HG03439 (cell line): ENCODE measurements around the gene SPP2.

ENCODE experiments used
- ATAC-seq: cut with Tn5 transposase; IDR thresholded peaks from one replicate; pipeline ENCODE4 v1.9.1; 2021; ENCODE audit warnings: mild to moderate bottlenecking, moderate library complexity; ENCODE audit not compliant: unreplicated experiment

SPP2 gene, protein sequence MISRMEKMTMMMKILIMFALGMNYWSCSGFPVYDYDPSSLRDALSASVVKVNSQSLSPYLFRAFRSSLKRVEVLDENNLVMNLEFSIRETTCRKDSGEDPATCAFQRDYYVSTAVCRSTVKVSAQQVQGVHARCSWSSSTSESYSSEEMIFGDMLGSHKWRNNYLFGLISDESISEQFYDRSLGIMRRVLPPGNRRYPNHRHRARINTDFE

DNA sequence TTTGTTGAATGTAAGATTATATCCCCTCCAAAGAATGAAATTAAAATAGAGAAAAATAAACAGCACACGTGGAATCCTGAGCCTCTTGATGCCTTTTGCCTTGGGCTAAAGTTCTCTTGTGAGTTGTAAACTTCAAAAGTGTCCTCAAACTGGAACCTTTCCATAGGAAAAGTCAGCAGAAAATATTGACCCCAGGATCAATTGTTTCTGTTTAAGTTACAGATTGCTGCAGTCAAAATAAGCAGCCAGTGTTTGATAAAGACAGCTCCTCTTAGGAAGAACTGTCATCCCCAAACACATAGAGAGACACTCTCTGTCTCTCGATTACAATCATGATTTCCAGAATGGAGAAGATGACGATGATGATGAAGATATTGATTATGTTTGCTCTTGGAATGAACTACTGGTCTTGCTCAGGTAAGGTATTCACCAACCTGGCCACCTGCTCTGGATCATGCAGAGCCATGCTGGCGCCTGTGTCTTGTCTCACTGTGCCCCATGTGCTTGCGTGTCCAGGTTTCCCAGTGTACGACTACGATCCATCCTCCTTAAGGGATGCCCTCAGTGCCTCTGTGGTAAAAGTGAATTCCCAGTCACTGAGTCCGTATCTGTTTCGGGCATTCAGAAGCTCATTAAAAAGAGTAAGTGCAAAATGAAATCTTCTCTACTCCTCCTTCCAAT, at the start of gene SPP2:
SPP2 (plus strand) TSS at position 248 of the 681 bp plus-strand sequence; CDS start at position 333, 85 bp downstream.
- no peak for ATAC-seq

DNA sequence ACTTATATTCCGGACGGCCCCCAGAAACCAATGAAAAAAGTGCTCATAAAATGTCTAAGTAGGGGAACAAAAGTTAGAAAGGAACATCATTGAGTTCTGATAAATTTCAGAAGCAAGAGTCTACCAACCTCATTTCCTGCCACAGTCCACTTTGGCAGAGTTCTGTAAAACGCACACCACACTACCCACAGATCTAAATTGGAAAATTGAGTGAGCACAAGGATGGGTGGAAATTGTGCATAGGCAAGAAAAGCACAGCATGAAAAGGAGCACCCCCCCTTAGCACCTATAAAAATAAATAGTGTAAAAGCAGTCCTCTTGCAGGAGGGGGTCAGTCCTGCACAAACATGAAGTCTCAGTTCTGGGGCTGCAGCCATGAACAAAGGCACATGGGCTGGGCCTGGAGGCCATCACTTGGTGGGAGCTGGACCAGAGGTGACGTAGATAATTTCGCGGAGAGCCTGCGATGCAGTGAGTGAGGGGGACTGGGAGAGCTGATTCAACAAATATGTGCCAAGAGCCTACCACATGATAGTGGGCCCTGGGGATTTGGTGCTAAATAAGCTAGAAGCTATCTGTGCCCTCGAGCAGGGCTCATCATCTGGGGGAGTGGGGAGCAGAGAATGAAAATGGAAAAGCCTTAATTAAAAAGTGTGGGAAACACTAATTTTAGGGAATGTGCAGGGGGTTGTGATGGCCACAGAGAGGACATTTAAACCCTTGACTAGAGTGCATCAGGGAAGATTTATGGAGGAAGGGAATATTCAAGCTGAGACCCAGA, 48.9 kb upstream of the SPP2 start:
- no peak for ATAC-seq

DNA sequence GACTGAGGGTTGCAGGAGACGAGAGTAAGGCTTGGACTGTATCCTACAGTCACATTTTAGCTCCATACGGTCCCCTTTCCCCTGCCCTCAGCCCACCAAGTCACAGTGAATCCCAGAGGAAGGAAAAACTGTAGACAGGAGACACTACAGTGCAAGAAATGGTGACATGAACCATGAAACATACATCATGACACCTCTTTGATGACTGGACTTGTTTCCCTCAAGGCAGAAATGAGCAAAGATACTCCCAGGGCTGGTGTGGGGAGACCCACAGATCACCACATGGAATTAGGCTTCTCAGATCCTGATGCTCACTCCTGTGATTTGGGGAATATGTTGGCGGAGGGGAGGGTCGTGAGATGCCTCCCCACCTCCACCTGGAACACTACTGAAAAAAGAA, 48.2 kb upstream of the SPP2 start:
- no peak for ATAC-seq

DNA sequence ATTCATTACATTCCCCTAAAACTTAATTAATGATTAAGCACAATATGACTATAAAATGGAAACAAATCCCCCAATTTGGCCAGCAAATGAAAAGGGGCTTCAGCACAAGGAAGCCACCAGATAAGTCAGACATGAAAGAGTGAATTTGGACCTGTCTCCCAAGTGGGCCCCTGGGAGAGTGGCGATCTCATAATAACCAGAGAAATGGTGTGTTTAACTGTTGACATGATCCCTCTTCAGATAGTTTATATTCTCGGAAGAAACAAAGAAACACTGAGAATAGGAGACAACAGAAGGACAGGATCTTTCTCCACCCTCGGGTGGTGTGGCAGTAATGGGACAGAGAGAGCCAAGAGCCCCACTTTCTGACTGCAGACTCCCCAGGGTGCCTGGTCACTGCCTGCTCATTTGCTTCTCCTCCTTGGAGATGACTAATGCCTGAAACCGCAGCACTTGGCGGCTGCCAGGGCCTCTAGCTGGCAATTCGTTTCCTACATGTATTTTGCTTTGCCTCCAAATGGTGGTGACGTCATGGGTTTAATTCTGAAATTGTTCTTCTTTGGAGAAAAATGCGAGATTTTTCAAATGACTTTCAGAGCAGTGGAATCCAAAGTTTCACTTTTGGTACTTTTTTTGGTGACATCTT, 46.4 kb upstream of the SPP2 start:
- ATAC-seq, result no peak

DNA sequence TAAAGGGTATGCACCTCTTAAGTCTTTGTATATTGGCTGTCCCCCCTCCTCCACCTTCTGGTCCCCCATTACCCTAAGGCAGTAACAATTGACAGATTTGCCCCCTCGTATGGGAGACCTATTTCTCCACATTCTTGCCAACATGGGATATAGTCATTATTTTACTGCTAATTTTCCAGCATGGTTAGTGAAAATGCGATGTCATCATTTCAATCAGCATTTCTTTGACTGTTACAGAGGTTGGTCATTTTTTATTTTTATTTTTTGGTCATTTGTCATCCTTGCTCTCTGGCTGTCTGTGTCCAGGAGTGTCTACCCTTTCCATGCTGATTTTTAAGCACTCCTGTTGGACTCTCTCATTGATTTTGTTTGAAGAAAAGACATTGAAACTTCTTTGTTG, 45.4 kb upstream of the SPP2 start:
- ATAC-seq, result no peak

DNA sequence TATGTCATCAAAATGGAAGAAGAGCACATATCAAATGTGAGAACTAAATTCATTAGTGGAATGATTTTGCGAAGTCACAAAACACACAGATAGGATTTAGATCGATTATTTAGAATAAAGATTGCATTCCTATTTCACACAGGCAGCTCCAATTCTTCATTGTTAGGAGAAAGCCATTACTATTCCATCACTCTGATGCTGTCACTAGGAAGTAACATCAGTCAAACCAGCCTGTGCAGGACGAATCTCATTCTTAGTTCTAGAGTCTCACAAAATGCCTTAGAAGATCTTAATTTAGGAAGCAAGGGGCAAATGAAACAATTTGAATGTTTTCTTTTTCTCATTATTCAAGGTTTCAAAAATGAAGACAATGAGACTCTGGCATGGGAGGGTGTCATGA, 44.0 kb upstream of the SPP2 start:
- ATAC-seq, result no peak

DNA sequence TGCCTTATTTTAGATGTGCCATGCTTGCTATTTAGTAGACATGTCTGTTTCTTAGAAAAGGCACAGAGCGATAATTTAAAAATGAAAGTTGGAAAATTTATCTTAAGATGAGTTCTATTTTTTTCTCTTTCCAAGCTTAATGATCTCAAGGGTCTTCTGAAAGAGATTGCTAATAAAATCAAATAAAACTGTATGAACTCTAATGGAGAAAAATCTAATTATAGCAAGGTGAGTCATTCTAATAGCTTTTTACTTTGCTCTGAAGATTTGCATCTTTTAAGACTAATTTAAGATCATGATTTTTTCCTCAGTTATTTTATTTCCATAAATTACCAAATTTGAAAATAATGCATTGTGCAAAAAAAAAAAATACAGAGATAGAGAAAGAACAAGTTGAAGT, 36.1 kb upstream of the SPP2 start:
- no peak for ATAC-seq

DNA sequence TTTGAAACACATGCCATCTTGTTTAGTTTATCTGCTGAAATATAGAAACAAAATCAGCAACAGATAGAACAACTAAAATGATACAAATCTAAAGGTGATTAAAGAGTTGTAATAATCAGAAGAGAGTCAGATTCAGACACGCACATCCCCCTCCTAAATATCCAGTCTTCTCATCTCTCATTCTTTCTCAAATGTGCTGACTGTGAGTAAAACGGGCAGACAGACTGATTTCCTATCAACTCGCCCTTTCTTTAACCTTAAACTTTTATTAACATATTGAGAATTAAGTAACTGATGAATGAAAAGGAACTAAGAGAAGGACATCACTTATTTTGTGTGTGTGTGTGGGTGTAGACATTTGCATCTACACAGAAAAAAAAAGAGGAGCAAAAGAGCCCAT, 34.6 kb upstream of the SPP2 start:
- ATAC-seq, result no peak

DNA sequence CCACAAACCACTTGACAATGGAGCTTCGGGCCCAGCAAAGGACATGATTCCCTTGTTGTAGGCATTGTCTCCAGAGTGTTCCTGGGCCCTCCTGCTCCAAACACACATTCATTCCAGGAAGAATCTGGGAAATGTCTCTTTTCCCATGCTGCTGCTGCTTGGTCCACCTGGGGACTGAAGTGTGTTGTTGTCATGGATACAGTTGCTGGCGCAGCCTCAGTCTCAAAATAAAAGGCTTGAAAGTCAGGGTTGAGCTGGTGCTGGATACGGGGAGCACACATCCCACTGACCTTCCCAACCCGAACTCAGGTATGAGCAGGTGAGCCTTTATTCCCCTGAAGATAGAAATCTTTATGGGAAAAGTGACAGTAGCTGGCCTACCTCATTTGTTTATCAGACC, 30.6 kb upstream of the SPP2 start:
- ATAC-seq, result no peak

DNA sequence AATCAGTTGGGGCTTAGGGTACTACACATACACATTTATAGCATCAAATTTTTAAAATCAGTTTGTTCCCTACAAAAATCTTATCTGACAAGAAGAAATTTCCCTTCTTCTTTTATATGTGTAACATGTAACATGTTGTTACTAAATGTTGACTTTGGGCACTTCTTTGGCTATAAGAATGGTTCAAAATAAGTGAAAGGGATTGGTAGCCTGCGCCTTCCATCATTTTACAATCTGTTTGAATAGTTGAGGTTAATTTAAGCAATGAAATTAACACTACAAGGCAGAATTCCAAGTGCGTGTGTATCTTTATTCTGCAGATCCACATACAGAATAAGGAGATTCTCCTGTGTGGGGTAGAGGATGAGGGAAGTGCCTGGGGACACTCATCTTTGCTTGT, 30.2 kb upstream of the SPP2 start:
- ATAC-seq, result no peak

DNA sequence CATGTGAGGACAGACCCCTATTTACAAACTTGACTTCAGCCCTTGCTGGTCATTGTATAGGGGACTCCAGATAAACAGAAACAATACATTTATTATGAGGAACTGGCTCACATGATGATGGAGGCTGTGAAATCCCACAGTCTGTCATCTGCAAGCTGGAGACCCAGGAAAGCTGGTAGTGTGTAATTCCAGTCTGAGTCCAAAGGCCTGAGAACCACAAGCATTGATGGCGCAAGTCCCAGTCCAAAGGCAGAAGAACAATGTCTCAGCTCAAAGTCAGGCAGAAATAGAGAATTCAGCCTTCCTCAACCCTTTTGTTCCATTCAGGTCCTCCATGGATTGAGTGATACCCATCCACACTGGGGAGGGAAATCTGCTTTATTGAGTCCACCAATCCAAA, 28.1 kb upstream of the SPP2 start:
- ATAC-seq, result no peak

DNA sequence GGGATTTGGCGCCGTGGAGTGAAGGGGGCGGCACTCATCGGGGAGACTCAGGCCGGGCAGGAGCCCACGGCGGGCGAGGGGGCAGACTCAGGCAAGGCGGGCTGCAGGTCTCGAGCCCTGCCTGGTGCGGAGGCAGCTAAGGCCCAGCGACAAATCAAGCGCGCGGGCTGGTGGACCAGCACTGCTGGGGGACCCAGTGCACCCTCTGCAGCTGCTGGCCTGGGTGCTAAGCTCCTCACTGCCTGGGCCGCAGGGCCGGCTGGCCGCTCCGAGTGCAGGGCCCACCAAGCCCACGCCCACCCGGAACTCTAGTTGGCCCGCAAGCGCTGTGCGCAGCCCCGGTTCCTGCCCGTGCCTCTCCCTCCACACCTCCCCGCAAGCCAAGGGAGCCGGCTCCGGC, 26.2 kb upstream of the SPP2 start:
- ATAC-seq, result no peak

DNA sequence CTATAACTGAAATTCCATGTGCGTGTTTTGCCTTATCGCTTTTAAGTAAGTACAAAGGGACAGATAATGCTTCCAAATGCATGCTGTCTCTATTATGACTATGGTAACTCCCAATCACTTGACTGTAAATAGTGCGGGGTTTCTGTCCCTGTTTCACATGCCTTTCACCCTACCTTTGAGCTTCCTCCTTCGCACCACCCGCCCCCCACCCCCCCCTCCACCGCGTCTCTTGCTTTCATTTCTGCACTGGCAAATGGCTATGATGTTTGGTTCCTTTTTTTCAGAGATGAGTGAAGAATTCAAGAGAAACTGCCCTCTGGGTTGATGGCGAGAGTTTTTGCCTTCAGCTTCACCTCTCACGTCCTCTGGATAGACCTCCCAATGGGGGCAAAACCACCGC, 25.0 kb upstream of the SPP2 start:
- ATAC-seq, result no peak

DNA sequence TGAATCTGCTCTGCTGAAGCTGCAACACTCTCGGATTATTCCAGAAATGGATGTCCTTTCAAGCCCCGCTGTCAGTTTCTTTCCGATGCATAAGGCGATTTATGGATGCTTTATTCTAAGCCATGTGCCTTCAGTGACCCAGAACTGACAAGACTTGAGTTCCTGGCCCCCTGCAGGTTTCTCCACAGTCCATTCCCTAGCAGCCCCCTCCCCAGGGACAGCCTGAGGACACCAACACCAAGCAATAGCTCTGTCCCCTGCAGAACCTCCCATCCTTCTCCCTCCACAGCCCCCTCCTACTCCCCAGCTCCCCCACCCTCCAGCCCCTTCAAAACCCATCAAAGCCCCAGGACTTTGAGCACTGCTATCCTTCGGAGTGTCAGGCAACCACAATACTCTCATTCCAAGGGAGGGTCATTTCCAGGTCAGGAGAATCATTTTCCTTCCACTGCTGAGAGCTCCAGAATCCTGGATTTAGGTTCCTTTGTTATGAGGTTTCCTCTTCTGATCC, 24.6 kb upstream of the SPP2 start:
- no peak for ATAC-seq

DNA sequence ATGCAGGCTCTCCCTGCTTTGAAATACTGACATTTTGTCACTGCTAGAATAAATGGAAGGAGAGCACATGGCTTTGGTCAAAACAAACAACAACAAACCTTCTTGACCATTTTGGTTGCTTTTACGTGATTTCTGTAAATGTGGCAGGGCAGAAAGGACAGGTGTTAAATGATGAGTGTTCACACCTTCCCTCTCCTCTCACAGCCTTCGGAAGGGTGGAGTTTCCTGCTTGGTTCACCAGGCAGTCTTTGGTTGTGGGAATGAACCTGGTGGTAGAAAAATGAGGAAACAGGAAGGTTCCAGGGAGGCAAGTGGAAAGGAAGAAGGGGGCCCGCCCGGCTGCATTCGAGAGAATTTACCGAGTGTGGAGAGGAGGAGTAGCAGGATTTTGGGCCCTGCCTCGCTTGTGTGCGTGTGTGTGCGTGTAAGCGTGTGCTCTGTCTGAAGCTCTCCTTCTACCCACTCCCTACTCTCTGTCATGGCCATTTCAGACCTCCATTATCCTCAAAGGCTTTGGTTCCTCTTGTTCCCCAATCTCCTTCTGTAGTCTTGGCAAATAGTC, 23.7 kb upstream of the SPP2 start:
- ATAC-seq, result no peak

DNA sequence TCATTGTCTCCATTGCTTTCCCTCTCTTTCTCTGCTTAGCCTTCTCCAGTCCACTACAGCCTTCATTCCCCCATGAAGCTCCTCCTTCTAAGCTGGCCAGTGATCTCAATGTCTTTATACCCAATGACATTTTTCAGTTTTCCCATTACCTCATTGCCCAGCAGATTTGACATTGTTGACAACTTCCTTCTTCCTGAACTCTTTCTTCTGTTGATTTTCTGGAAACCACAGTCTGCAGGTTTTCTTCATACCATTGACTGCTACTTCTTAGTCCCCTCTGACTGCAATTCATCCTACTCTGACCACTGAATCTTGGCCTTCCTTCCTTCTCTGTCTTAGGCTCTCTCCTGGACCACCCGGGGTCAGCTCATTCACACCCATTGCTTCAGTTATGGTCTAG, 22.9 kb upstream of the SPP2 start:
- ATAC-seq, result no peak

DNA sequence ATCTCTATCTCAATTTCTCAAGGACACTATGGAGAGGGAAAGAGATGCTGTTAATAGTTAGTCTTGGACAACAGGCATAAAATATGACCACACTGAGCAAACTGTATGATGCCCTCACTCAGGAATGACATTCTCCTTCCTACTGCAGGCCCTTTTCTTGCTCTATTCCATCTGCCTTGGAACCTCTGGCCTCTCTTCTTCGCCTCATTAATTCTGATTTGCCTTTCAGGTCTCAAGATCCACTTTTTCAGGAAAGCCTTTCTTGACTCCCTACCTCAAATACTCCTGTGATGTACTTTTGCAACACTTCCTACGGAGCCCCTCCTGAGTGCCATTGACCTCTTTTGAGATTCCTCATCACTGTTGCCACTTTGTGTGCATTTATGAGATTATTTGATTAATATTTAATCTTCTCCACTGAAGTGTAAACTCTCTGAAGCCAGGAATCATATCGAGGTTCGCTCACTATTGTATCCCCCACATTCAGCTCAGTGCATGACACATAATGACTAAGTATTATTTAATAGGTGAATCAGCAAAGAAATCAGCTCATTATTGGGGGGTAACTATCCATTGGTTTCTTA, 21.3 kb upstream of the SPP2 start:
- ATAC-seq, result no peak

DNA sequence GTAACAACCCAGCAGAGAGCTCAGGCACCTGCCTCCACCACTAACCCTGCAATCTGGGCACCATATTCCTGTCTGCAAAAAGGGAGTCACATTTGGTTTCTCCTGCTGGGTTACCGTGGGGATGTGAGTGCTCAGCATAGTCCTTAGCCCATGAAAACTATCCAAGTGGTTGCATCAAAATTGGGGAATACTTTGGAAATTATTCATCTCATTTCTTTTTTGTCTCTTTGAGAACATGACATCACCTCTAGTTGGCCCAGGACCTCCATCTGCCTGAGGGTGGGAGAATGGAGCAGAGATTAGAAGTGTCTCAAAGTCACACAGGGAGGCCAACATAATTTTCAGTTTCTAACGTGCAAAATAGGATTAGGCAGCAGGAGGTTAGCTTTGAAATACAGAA, 19.3 kb upstream of the SPP2 start:
- no peak for ATAC-seq

DNA sequence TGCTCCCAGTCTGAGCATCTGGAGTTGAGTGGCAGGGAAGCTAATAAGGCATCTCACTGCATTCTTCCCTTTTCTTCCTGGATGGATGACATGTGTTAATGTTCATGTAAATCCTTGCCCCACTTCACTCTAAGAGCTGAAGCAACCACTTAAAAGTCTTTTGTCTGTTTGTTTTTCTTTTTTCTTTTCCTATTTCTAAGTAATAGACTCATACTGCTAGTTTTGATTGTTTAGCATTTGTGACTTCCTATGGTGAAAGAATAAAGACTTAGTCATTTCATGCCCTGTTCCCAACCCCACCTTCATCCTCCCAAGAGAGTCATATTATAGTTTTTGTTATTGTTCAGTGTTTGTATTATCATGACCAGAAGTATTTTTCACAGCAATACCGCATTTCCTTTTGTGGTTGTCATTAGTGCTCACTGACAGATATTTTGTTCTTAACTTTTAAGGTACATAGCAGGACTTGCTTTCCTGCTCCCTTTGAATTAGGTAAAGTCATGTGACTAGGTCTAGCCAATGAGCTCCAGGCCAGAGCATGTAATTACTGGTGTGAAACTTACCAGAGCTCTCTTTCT, 18.1 kb upstream of the SPP2 start:
- no peak for ATAC-seq

DNA sequence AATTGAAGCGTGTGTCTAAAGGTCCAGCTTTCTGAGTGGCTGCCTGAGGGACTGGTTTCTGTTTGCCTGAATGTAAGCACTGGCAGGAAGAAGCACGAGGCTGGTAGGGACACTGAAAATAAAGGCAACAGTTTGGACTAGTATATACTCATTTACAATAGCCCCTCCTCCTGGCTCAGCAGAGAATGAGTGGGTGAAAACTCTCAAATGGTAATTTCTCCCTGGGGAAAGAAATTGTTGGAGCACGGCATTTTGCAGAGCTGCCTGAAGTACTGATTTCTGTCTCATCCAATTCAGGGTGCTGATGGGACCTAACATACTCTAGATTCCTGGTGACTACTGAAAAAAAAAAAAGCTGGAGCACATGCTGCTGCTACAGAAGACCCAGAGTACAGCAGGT, 17.3 kb upstream of the SPP2 start:
- ATAC-seq, result no peak
